ENCODE measurements around the gene DNAJB6. TPM values are rescaled to one million over a fixed set of nuclear protein-coding genes. Genes with fewer than 3 reads are reported as not detected.

The DNAJB6 gene
- total RNA-seq, 1 experiment from 2014 or later, result 82.5 TPM

DNA sequence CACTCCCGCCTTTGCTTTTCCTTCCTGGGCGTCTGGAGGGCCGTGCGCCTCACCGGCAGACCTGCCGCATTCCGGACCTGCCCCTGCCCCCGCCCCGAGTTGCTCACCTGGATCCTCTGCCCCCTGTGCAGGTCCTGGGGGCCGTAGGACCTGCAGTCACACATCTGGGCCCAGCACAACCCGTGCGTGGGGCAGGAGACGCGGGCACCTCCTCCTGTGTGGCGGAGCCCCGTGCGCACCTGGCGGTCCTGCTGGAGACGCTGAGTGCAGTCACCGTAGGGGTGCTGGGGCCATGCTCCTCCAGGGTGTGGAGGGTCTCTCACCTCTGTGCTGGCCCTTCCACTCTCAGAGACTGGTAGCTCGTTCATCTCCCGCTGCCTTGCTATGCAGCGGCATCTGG is 85.5 kb downstream of the DNAJB6 start:
- no peaks in the 10 kb centered on the region for H3K27me3 ChIP-seq (ENCODE audit: insufficient read depth, low read length)
- CTCF ChIA-PET, result no interaction called here
- no peak for TF ChIP-seq FOSL1 (IDR thresholded peaks at IDR 0.05; ENCODE audit: low read depth)
- H3K4me3 ChIP-seq (replicated peaks in 1 of 2; ENCODE audit: low read depth in 1 of 2, low read length in 2 of 2), result no peak overlapping the region
- no peak overlapping the region for H3K4me2 ChIP-seq (ENCODE audit: low read length)
- no peaks in the 10 kb centered on the region for H3K36me3 ChIP-seq (ENCODE audit: control insufficient read depth in 1 of 2, insufficient read depth in 2 of 2, low read length in 2 of 2)
- intact Hi-C loops (cut with micrococcal nuclease), result no loop called here
- H3K79me2 ChIP-seq (ENCODE audit: insufficient read depth, low read length), result no peaks in the 10 kb centered on the region
- RAD21 ChIA-PET (ENCODE audit: low non-redundant PET in 1 of 2, low total read pairs in 2 of 2, uncharacterized antibody in 2 of 2, unreplicated experiment in 2 of 2), result no interaction called here
- H3K4me1 ChIP-seq (ENCODE audit: control insufficient read depth in 1 of 2, insufficient read depth in 2 of 2, low read length in 2 of 2), result no peaks in the 10 kb centered on the region
- no peak for ATAC-seq
- POLR2A ChIA-PET, result no interaction called here
- H3K9ac ChIP-seq (ENCODE audit: low read length), result no peak overlapping the region
- no peaks in the 10 kb centered on the region for H4K20me1 ChIP-seq (ENCODE audit: insufficient read depth)
- DNase-seq (ENCODE audit: low read depth, low spot score), result no peak
- H3K9me3 ChIP-seq (ENCODE audit: control insufficient read depth in 1 of 2, insufficient read depth in 1 of 2, low read depth in 1 of 2, low read length in 2 of 2), result no peaks in the 10 kb centered on the region
- H3K27ac ChIP-seq (ENCODE audit: low read depth, low read length), result no peak overlapping the region
- H2AFZ ChIP-seq (ENCODE audit: low read depth, low read length, poor library complexity, severe bottlenecking), result no peak overlapping the region
- no peaks in the 10 kb centered on the region for H3K9me2 ChIP-seq (ENCODE audit: insufficient read depth)
- no TSS peak for BruUV-seq (replicated peaks)

- Histone ChIP-seq H4K20me1 (ENCODE audit: insufficient read depth) (no peaks in the 10 kb centered on the region), H2AFZ (ENCODE audit: low read depth, low read length, poor library complexity, severe bottlenecking) (no peak overlapping the region), H3K4me2 (ENCODE audit: low read length) (no peak overlapping the region), H3K36me3 (ENCODE audit: control insufficient read depth in 1 of 2, insufficient read depth in 2 of 2, low read length in 2 of 2) (no peaks in the 10 kb centered on the region), H3K27ac (ENCODE audit: low read depth, low read length) (no peak overlapping the region), H3K4me1 (ENCODE audit: control insufficient read depth in 1 of 2, insufficient read depth in 2 of 2, low read length in 2 of 2) (no peaks in the 10 kb centered on the region), H3K9ac (ENCODE audit: low read length) (no peak overlapping the region), H3K4me3 (replicated peaks in 1 of 2; ENCODE audit: low read depth in 1 of 2, low read length in 2 of 2) (no peak overlapping the region), H3K9me3 (ENCODE audit: control insufficient read depth in 1 of 2, insufficient read depth in 1 of 2, low read depth in 1 of 2, low read length in 2 of 2) (no peaks in the 10 kb centered on the region), H3K27me3 (ENCODE audit: insufficient read depth, low read length) (no peaks in the 10 kb centered on the region), H3K79me2 (ENCODE audit: insufficient read depth, low read length) (no peaks in the 10 kb centered on the region), H3K9me2 (ENCODE audit: insufficient read depth) (no peaks in the 10 kb centered on the region)
- BruUV-seq (replicated peaks), result no TSS peak
- ATAC-seq, result no peak
- no peak for DNase-seq (ENCODE audit: low read depth, low spot score)
- intact Hi-C loops (cut with micrococcal nuclease), result no loop called here
- ChIA-PET CTCF (no interaction called here), POLR2A (no interaction called here), RAD21 (ENCODE audit: low non-redundant PET in 1 of 2, low total read pairs in 2 of 2, uncharacterized antibody in 2 of 2, unreplicated experiment in 2 of 2) (interaction anchor here in 1 of 2 experiments (0.5 kb wide), 1 partner anchor 12 kb away, joined by 3 read pairs; no protein-coding TSS in a partner anchor)
- no peak for TF ChIP-seq YY1 (IDR thresholded peaks at IDR 0.05; ENCODE audit: extremely low read depth, insufficient replicate concordance, low read depth, low read length)
- TF ChIP-seq SP1 (IDR thresholded peaks at IDR 0.05; ENCODE audit: low read depth), result no peak
- no peak for TF ChIP-seq ZNF274 (IDR thresholded peaks at IDR 0.05; ENCODE audit: low read depth, low read length)
- TF ChIP-seq SIN3A (IDR thresholded peaks at IDR 0.05; ENCODE audit: low read depth), result no peak
- TF ChIP-seq POLR2A (IDR thresholded peaks at IDR 0.05; ENCODE audit: borderline replicate concordance, extremely low read depth, insufficient read depth, insufficient read length), result no peak
- no peak for TF ChIP-seq FOSL1 (IDR thresholded peaks at IDR 0.05; ENCODE audit: low read depth)
- no peak for TF ChIP-seq RAD21 (IDR thresholded peaks at IDR 0.05; ENCODE audit: low read depth)
- no peak for TF ChIP-seq EZH2phosphoT487 (IDR thresholded peaks at IDR 0.05; ENCODE audit: borderline replicate concordance)
Measured at GRCh38 chr7:157423348-157423747, 86.5 kb downstream of the DNAJB6 start.
